ENCODE measurements around the gene PDK2.

DNA sequence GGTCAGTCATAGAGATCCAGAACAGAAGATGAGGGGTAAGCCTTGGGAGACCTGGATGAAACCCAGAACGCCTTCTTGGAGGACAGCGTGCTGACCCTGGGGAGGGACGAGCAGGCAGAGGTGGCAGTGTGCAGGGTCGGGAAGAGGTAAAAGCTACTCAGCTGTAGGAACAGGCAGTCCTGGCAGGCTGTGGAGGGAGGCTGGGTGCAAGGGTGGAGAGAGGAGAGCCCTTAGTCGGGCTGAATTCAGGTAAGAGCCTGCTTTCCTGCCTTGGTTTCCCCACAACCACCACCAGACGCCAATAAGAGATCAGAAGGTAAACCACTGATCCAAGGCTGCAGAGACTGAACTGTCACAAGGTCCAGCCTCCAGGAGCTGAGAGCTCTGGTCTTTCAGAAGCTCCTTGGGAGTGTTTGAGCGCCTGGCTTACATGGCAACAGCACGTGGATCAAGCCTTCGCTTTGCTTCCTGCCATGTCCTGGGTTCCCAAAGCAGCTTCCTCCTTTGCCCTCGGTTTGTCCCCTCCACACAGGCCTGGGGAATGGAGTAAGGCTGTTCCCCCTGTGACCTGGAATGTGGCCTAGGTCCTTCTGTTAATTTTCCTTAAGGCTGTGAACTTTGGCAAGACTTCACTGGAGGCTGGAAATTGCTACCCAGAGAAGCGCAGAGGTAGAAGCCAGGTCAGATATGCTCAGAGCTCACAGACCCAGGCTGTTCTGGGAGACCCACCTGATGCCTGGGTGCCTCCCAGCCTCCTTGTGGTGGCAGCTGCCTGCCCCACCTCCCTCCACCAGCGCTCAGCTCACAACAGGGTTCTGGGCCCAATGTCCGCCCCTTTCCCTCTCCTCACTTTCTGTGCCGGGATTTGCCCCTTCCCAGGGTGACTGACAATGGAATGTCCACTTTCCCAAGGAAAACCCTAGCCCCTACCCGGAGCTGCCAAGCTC lies 3.9 kb upstream of the PDK2 start:
- TF ChIP-seq, protein P1, sequence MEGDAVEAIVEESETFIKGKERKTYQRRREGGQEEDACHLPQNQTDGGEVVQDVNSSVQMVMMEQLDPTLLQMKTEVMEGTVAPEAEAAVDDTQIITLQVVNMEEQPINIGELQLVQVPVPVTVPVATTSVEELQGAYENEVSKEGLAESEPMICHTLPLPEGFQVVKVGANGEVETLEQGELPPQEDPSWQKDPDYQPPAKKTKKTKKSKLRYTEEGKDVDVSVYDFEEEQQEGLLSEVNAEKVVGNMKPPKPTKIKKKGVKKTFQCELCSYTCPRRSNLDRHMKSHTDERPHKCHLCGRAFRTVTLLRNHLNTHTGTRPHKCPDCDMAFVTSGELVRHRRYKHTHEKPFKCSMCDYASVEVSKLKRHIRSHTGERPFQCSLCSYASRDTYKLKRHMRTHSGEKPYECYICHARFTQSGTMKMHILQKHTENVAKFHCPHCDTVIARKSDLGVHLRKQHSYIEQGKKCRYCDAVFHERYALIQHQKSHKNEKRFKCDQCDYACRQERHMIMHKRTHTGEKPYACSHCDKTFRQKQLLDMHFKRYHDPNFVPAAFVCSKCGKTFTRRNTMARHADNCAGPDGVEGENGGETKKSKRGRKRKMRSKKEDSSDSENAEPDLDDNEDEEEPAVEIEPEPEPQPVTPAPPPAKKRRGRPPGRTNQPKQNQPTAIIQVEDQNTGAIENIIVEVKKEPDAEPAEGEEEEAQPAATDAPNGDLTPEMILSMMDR (IDR thresholded peaks at IDR 0.05 in 4 of 5, conservative IDR thresholded peaks at IDR 0.05 in 1 of 5), result no peak
- no peak for TF ChIP-seq POLR2A (IDR thresholded peaks at IDR 0.05)
